Neural crest cell (in vitro differentiated cells): ENCODE data around the gene TRAF6. TPM values are rescaled to one million over a fixed set of nuclear protein-coding genes. Genes with fewer than 3 reads are reported as not detected.

ENCODE experiments used
- DNase-seq: peaks from one replicate; pipeline ENCODE4 v3.0.0; 2021; ENCODE audit warnings: low read depth, mixed read lengths, low spot score
- H3K27ac Mint-ChIP-seq: one replicate; pipeline ENCODE4 v1.8.0; 2021; ENCODE audit warnings: mild to moderate bottlenecking, mixed read lengths; ENCODE audit not compliant: unreplicated experiment
- H3K27me3 Mint-ChIP-seq: 2 replicates; pipeline ENCODE4 v1.8.0; 2021; ENCODE audit warnings: low read depth, mild to moderate bottlenecking, mixed read lengths
- H3K36me3 Mint-ChIP-seq: 2 replicates; pipeline ENCODE4 v1.8.0; 2021; ENCODE audit warnings: low read depth, mild to moderate bottlenecking, mixed read lengths
- H3K4me1 Mint-ChIP-seq: 2 replicates; pipeline ENCODE4 v1.8.0; 2021; ENCODE audit warnings: mixed read lengths
- H3K4me3 Mint-ChIP-seq: one replicate; pipeline ENCODE4 v1.8.0; 2021; ENCODE audit warnings: mild to moderate bottlenecking, mixed read lengths
- H3K9me3 Mint-ChIP-seq: 2 replicates; pipeline ENCODE4 v1.8.0; 2021; ENCODE audit warnings: mixed read lengths
- CTCF ChIP-seq: fragments of 200-600 bp; sonication (generic); conservative IDR thresholded peaks from 2 replicates; pipeline ENCODE4 v1.5.0; 2021; ENCODE audit warnings: antibody characterized with exemption, mild to moderate bottlenecking
- total RNA-seq: library from RNA; stranded (reverse); gene quantifications from 2 replicates; pipeline ENCODE4 v1.2.1, GENCODE V29; 2021

Gene TRAF6
- total RNA-seq, 1 donor from 2014 or later, result 12.9 TPM

GRCh38 chr11:36441610-36442208, 68.4 kb downstream of the TRAF6 start:
- Mint-ChIP-seq H3K27ac (no peak overlapping the region), H3K9me3 (peaks cover 5% of the 10 kb centered on the region), H3K36me3 (peaks cover 7% of the 10 kb centered on the region), H3K4me1 (no peaks in the 10 kb centered on the region), H3K4me3 (no peak overlapping the region), H3K27me3 (no peaks in the 10 kb centered on the region)
- no peak for DNase-seq
- no peak for TF ChIP-seq CTCF

GRCh38 chr11:36438126-36438525, 71.9 kb downstream of the TRAF6 start:
- TF ChIP-seq CTCF, result no peak

GRCh38 chr11:36437413-36437812, 72.7 kb downstream of the TRAF6 start:
- H3K4me1 Mint-ChIP-seq, result no peaks in the 10 kb centered on the region
- H3K4me3 Mint-ChIP-seq, result no peak overlapping the region
- peaks cover 3% of the 10 kb centered on the region for H3K9me3 Mint-ChIP-seq
- no peak for TF ChIP-seq CTCF
- no peak overlapping the region for H3K27ac Mint-ChIP-seq
- no peak for DNase-seq
- H3K27me3 Mint-ChIP-seq, result no peaks in the 10 kb centered on the region
- peaks cover 10% of the 10 kb centered on the region for H3K36me3 Mint-ChIP-seq

More at GRCh38 chr11:36438126-36438525, 71.9 kb downstream of the TRAF6 start:
- H3K36me3 Mint-ChIP-seq, result peaks cover 10% of the 10 kb centered on the region
- no peaks in the 10 kb centered on the region for H3K4me1 Mint-ChIP-seq
- peaks cover 3% of the 10 kb centered on the region for H3K9me3 Mint-ChIP-seq
- DNase-seq, result no peak
- no peak overlapping the region for H3K4me3 Mint-ChIP-seq
- no peak overlapping the region for H3K27ac Mint-ChIP-seq
- H3K27me3 Mint-ChIP-seq, result no peaks in the 10 kb centered on the region

Other genes starting within 250 kb of the TRAF6 start
- gene COMMD9, start 220.8 kb downstream of the TRAF6 start, total RNA-seq, result 77.4 and 85.8 TPM in 2 replicates
- gene PRR5L, start 214.0 kb downstream of the TRAF6 start, total RNA-seq, result 6.6 and 7.7 TPM in 2 replicates
- 0.64 and 0.91 TPM in 2 replicates for gene RAG1, start 57.7 kb upstream of the TRAF6 start, total RNA-seq
- 28.2 and 31.0 TPM in 2 replicates for gene IFTAP, start 84.2 kb upstream of the TRAF6 start, total RNA-seq
- 0.39 TPM in 1 of 2 replicates, not detected in the other for gene RAG2, start 88.0 kb upstream of the TRAF6 start, total RNA-seq